GM23338 (cell line): ENCODE data around the gene PDE1C. TPM values are rescaled to one million over a fixed set of nuclear protein-coding genes. Genes with fewer than 3 reads are reported as not detected.

ENCODE experiments used
- ATAC-seq: fragments of 200-7000 bp; cut with Tn5 transposase; 3 replicates; pipeline ENCODE4 v1.9.1; 2020
- DNase-seq: peaks from one replicate; pipeline ENCODE4 v3.0.0-alpha.2; 2015; ENCODE audit warnings: low spot score
- H2AFZ ChIP-seq: fragments of 200-600 bp; sonication (generic); 2 replicates; pipeline ENCODE4 v1.8.0; 2016; ENCODE audit warnings: antibody characterized with exemption, mild to moderate bottlenecking, moderate library complexity
- H3F3A ChIP-seq: fragments of 200-600 bp; sonication (generic); replicated peaks from 2 replicates; pipeline ENCODE4 v1.8.0; 2017; ENCODE audit warnings: antibody characterized with exemption, mixed run types, low read depth
- H3K27ac ChIP-seq: fragments of 200-600 bp; sonication (generic); 2 replicates; pipeline ENCODE4 v1.6.1; 2016; ENCODE audit warnings: low read depth
- H3K27me3 ChIP-seq: fragments of 200-600 bp; sonication (generic); 2 replicates; pipeline ENCODE4 v1.8.0; 2016; ENCODE audit warnings: mild to moderate bottlenecking, mixed run types, moderate library complexity; ENCODE audit not compliant: insufficient read depth
- H3K36me3 ChIP-seq: fragments of 200-600 bp; sonication (generic); 2 replicates; pipeline ENCODE4 v1.8.0; 2016; ENCODE audit warnings: mild to moderate bottlenecking; ENCODE audit not compliant: insufficient read depth
- H3K4me1 ChIP-seq: fragments of 200-600 bp; sonication (generic); 2 replicates; pipeline ENCODE4 v1.8.0; 2016; ENCODE audit warnings: mild to moderate bottlenecking, moderate library complexity; ENCODE audit not compliant: insufficient read depth
- H3K4me2 ChIP-seq: fragments of 200-600 bp; sonication (generic); 2 replicates; pipeline ENCODE4 v1.7.1; 2017; ENCODE audit warnings: mixed run types
- H3K4me3 ChIP-seq: fragments of 200-600 bp; sonication (generic); 2 replicates; pipeline ENCODE4 v1.6.1; 2016; ENCODE audit warnings: mixed run types
- H3K79me2 ChIP-seq: fragments of 200-600 bp; sonication (generic); replicated peaks from 2 replicates; pipeline ENCODE4 v1.8.0; 2017; ENCODE audit warnings: mild to moderate bottlenecking; ENCODE audit not compliant: insufficient read depth
- H3K9me2 ChIP-seq: fragments of 200-600 bp; sonication (generic); 2 replicates; pipeline ENCODE4 v1.8.0; 2017; ENCODE audit not compliant: insufficient read depth
- H4K20me1 ChIP-seq: fragments of 200-600 bp; sonication (generic); replicated peaks from 2 replicates; pipeline ENCODE4 v1.8.0; 2017; ENCODE audit warnings: mild to moderate bottlenecking; ENCODE audit not compliant: insufficient read depth
- H3K27ac Mint-ChIP-seq: 2 replicates; pipeline ENCODE4 v1.8.0; 2020; ENCODE audit warnings: inconsistent platforms, mild to moderate bottlenecking, moderate library complexity, mixed read lengths
- H3K27me3 Mint-ChIP-seq: 3 replicates; pipeline ENCODE4 v1.8.0; 2022; ENCODE audit warnings: low read depth, mild to moderate bottlenecking, moderate library complexity, mixed read lengths, inconsistent platforms; ENCODE audit not compliant: insufficient read depth, poor library complexity
- H3K36me3 Mint-ChIP-seq: 3 replicates; pipeline ENCODE4 v1.8.0; 2021; ENCODE audit warnings: low read depth, mild to moderate bottlenecking, inconsistent platforms, moderate library complexity, mixed read lengths
- H3K4me1 Mint-ChIP-seq: 3 replicates; pipeline ENCODE4 v1.8.0; 2020; ENCODE audit warnings: mild to moderate bottlenecking, inconsistent platforms, mixed read lengths
- H3K4me3 Mint-ChIP-seq: 3 replicates; pipeline ENCODE4 v1.8.0; 2021; ENCODE audit warnings: moderate library complexity, mild to moderate bottlenecking, inconsistent platforms, mixed read lengths
- H3K9me3 Mint-ChIP-seq: 3 replicates; pipeline ENCODE4 v1.8.0; 2020; ENCODE audit warnings: moderate library complexity, mild to moderate bottlenecking, inconsistent platforms, mixed read lengths
- CREB1 ChIP-seq: fragments of 250-450 bp; sonication (Bioruptor Pico); IDR thresholded peaks from 2 replicates; pipeline ENCODE4 v1.5.0; 2020; ENCODE audit warnings: low read depth, mild to moderate bottlenecking, moderate library complexity
- CTCF ChIP-seq, 2 experiments: fragments of 200-600 bp in 1 of 2; sonication (generic) in 1 of 2; conservative IDR thresholded peaks; 2 replicates each; pipeline versions ENCODE4 v1.5.1 to v1.6.1; 2016 to 2017; ENCODE audit warnings: antibody characterized with exemption in 2 of 2, low read depth in 2 of 2, mild to moderate bottlenecking in 2 of 2, moderate library complexity in 1 of 2
- EZH2 ChIP-seq: fragments of 200-600 bp; sonication (generic); IDR thresholded peaks from one replicate; pipeline ENCODE4 v1.8.0; 2017; ENCODE audit warnings: antibody characterized with exemption, mild to moderate bottlenecking, low read depth; ENCODE audit not compliant: unreplicated experiment
- EZH2phosphoT487 ChIP-seq: fragments of 200-600 bp; sonication (generic); IDR thresholded peaks from one replicate; pipeline ENCODE4 v1.8.1; 2018; ENCODE audit warnings: antibody characterized with exemption; ENCODE audit not compliant: unreplicated experiment
- JUNB ChIP-seq: IDR thresholded peaks from one replicate; pipeline ENCODE4 v1.6.1; 2016; ENCODE audit warnings: antibody characterized with exemption; ENCODE audit not compliant: unreplicated experiment
- NANOG ChIP-seq: IDR thresholded peaks from 2 replicates; pipeline ENCODE4 v1.6.1; 2016; ENCODE audit warnings: antibody characterized with exemption, borderline replicate concordance
- POLR2AphosphoS5 ChIP-seq: IDR thresholded peaks from 2 replicates; pipeline ENCODE4 v1.6.1; 2016; ENCODE audit warnings: antibody characterized with exemption, low read depth
- REST ChIP-seq: IDR thresholded peaks from one replicate; pipeline ENCODE4 v1.6.1; 2018; ENCODE audit warnings: antibody characterized with exemption; ENCODE audit not compliant: unreplicated experiment
- STAT1 ChIP-seq: IDR thresholded peaks from one replicate; pipeline ENCODE4 v1.6.1; 2016; ENCODE audit warnings: antibody characterized with exemption; ENCODE audit not compliant: unreplicated experiment
- ZNF114 ChIP-seq: fragments of 250-450 bp; sonication (Bioruptor Pico); IDR thresholded peaks from 2 replicates; pipeline ENCODE4 v1.5.0; 2020; ENCODE audit warnings: mild to moderate bottlenecking, moderate library complexity
- ZNF331 ChIP-seq: fragments of 250-450 bp; sonication (Bioruptor Pico); IDR thresholded peaks from 2 replicates; pipeline ENCODE4 v1.5.0; 2020; ENCODE audit warnings: low read depth, mild to moderate bottlenecking, moderate library complexity
- ZNF462 ChIP-seq: fragments of 250-450 bp; sonication (Bioruptor Pico); IDR thresholded peaks from 2 replicates; pipeline ENCODE4 v1.5.0; 2020; ENCODE audit warnings: mild to moderate bottlenecking, moderate library complexity
- polyA plus RNA-seq: library from polyadenylated mRNA; unstranded; fragments of >200 nt; fragmentation: Nextera tagmentation; extraction: Ambion mirVana; gene quantifications from 2 replicates; pipeline ENCODE4 v1.2.1, GENCODE V29; 2016
- total RNA-seq: library from RNA; depleted of rRNA; stranded (reverse); fragments of >200 nt; shearing (Covaris generic); gene quantifications from 2 replicates; pipeline ENCODE4 v1.2.3, GENCODE V29; 2014
- TF ChIP-seq, protein P1 (sequence below): IDR thresholded peaks from 2 replicates; pipeline ENCODE4 v1.6.1; 2016; ENCODE audit warnings: antibody characterized with exemption

The PDE1C gene
- total and polyA plus RNA-seq, 2 experiments from 2014 or later = 0.28 TPM; not detected in 1

GRCh38 chr7:31816810-31817209 is 253.4 kb downstream of the PDE1C start:
- Histone ChIP-seq H3K4me2 (no peak overlapping the region), H3K27ac (no peak overlapping the region), H2AFZ (no peak overlapping the region), H4K20me1 (no peaks in the 10 kb centered on the region), H3K9me2 (no peaks in the 10 kb centered on the region), H3K4me1 (peaks cover 13% of the 10 kb centered on the region), H3K4me3 (no peak overlapping the region), H3F3A (no peaks in the 10 kb centered on the region), H3K79me2 (no peaks in the 10 kb centered on the region), H3K27me3 (no peaks in the 10 kb centered on the region), H3K36me3 (no peaks in the 10 kb centered on the region)
- Mint-ChIP-seq H3K27ac (no peak overlapping the region), H3K9me3 (no peaks in the 10 kb centered on the region), H3K4me1 (peaks cover 16% of the 10 kb centered on the region), H3K27me3 (no peaks in the 10 kb centered on the region), H3K4me3 (no peak overlapping the region), H3K36me3 (no peaks in the 10 kb centered on the region)
- no peak for DNase-seq
- TF ChIP-seq STAT1 = no peak
- TF ChIP-seq ZNF462 (CRISPR knock-in tag) = no peak
- TF ChIP-seq JUNB = no peak
- TF ChIP-seq ZNF114 (CRISPR knock-in tag) = no peak
- TF ChIP-seq, protein P1, sequence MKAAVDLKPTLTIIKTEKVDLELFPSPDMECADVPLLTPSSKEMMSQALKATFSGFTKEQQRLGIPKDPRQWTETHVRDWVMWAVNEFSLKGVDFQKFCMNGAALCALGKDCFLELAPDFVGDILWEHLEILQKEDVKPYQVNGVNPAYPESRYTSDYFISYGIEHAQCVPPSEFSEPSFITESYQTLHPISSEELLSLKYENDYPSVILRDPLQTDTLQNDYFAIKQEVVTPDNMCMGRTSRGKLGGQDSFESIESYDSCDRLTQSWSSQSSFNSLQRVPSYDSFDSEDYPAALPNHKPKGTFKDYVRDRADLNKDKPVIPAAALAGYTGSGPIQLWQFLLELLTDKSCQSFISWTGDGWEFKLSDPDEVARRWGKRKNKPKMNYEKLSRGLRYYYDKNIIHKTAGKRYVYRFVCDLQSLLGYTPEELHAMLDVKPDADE = no peak
- no peak for TF ChIP-seq EZH2phosphoT487
- no peak for TF ChIP-seq CREB1 (CRISPR knock-in tag)
- TF ChIP-seq ZNF331 (CRISPR knock-in tag) = no peak
- TF ChIP-seq CTCF (conservative IDR thresholded peaks at IDR 0.05; ENCODE audit: low read depth in 2 of 2) = no peak
- no peak for TF ChIP-seq NANOG
- no peak for TF ChIP-seq REST
- TF ChIP-seq EZH2 = no peak
- no peak for TF ChIP-seq POLR2AphosphoS5
- ATAC-seq = no peak
